AG20443 (cell line): ENCODE measurements around the gene SPATA24.
"Not testable (repeated sequence)": the region's sequence is repeated elsewhere in the genome, so short reads cannot be mapped to it uniquely, and the experiment has no call there.

ENCODE experiments used
- DNase-seq: peaks from one replicate; pipeline ENCODE4 v3.0.0; 2012; ENCODE audit warnings: low spot score, mixed read lengths

Gene SPATA24

GRCh38 chr5:139382807-139383206, 21.1 kb downstream of the SPATA24 start:
- no peak for DNase-seq

DNA sequence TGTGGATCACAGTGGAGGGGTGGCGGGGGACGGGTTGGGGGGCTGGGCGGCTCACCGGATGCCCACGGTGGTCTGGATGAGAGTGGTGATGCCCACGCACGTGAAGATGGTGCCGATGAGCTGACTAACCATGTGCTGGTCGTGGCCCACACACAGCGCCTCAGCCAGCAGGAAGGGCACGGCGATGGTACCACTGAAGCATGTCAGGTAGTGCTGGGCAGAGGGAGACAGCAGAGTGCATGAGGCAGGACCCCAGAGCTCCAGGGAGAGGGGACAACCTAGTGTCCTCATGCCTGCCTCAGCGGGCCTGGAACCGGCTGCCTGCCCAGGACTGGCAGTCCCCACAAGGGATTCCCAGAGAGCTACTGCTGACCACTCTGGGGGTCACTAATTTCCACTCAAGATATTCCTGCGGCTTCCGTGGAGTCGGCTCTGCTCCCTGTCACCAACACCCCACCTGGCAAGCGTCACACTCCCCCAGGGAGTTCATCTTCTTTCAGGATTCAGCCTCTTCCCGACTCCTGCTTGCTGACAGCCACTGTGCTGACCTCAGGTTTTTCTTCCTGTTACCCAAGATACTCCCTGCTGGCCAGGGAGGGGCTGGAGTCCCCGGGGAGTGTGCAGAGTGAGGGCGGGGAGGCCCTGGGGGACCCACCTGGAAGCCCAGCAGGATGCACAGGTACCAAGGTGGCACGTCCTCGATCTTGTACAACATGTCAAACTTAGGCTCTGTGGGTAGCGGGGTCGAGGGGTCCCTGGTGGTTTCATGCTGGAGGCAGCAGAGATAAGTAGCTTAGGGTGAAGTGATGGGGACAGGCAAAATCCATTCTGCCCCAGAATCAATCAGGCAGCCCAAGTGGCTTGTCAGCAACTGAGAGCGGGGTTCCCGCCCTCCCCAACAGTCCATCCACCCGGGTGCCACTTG, 21.8 kb downstream of the SPATA24 start:
- no peak for DNase-seq

DNA sequence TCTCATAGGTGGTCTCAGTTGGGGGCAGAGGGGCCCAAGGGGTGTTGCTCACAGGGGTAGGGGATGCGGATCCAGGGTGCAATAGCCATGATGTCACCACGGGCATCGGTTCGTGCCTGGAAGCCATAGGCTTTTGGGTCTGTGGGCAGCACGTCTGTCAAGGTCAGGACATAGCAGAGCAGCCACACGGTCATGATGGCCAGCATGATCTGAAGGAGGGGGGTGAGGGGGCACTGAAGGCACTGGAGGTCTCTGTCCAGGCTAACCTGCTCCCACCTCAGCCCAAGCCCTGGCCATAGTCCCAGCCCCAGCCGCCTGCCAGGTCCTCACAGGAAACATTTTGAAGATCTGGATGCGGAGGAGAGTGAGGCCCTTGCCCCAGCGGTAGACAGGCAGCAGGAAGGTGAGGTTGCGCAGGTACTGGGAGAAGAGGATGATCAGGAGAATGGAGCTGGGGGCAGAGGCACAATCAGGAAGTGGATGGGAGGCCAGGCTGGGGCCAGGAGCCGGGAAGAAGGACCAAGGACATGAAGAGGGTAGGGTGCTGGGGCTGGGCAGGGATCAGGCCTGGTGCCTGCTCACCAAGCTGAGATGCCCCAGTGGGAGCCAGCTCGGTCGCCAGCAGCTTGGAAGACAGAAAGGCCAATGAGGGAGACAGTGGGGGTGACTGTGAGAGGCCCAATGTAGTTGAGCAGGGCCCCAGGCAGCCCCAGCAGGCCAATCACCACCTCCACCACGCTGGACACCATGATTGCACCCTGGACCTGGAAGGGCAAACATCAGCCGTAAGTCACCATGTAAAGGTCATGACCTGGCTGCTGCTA, 24.1 kb downstream of the SPATA24 start:
- no peak for DNase-seq

- DNase-seq = no peak
Measured at GRCh38 chr5:139378941-139379361, 24.9 kb downstream of the SPATA24 start.

DNA sequence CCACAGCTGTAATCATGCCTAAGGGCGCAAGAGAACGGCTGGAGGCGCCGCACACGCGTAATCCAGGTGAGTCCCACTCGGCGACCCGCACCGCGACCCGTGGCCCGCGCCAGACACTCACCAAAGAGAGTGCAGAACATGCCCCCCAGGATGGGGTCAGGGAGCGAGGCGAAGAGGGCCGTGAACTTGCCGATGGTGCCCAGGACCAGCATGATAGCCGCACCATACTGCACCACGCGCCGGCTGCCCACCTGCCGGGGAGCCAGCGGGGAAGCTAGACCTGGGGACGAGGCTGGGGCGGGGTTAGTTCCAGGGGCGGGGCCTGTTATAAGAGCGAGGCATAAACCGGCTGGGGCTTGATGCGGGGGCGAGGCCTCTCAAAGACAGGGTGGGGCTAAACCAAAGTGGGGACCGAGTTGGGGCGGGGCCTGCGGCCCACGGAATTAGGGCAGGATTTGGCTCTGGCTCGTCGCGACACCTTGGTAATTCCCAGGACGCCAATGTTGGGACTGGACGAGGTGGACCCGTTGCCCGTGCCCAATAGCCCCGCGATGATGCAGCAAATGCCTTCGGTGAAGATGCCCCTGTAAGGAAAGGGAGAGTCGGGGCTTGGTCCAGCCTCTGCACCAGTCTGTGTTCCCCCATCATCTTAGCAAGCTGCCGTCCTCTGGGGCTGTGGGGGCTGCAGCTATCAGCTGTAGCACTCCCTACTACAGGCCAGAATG, 25.6 kb downstream of the SPATA24 start:
- peak; percentile 15 for DNase-seq

GRCh38 chr5:139377226-139377625, 26.7 kb downstream of the SPATA24 start:
- no peak for DNase-seq

DNA sequence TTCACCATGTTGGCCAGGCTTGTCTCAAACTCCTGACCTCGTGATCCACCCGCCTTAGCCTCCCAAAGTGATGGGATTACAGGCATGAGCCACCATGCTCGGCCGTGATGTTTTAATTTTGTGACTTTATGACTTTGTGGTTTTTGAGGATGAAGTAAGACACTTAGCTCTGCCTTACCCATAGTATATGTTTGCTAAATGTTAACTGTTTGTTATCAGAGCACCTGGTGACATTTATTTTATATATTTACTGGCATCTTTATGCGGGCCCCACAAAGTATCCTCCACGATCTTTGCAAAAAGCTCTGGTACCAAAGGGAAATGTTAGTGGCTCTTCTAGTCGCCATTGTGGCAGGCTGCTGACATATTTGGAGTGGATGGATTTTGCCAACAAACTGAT, 27.5 kb downstream of the SPATA24 start:
- DNase-seq = no peak

GRCh38 chr5:139374909-139375308, 29.0 kb downstream of the SPATA24 start:
- DNase-seq = no peak

DNA sequence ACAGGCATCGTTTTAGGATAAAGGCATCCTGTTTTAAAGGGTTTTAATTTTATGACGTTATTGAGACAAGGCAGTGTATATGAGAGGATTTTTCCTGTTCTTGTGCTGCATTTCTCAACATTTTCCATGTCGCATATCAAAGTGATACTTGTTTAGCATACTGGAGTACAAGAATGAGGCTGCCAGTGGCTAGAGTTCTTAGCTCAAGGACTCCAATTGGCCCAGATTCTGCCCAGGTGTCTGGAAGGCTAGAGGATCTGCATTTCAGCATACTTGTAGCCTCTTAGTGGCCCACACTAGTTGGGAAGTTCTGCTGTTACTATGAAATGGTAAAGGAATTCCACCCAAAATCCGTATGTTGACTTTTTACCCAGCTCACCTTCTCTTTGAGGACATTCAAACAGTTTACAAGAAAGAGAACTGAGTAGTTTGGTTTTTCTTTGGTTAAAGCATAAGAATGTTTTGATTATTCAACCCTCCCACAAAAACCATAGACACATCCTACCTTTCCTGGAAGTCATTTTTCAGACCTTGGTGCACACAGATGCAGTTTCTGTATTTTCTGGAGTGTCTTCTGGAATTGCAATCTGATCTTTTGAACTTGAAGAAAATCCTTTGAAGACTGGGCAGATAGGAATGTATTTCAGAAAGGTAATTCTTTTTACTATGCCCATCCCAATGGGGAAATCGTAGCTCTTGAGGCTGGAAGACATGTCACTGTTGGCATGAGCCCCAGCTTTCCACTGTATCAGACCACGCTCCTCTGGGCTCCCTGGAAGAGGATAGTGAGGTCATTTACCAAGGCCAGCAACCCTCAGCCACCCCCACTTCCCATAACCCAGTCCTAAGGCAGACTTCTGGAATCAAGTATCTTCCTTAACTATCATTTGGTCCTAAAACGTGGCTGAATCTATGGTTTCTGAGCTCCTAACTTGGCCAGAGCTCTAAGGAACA, 32.1 kb downstream of the SPATA24 start:
- DNase-seq = no peak

DNA sequence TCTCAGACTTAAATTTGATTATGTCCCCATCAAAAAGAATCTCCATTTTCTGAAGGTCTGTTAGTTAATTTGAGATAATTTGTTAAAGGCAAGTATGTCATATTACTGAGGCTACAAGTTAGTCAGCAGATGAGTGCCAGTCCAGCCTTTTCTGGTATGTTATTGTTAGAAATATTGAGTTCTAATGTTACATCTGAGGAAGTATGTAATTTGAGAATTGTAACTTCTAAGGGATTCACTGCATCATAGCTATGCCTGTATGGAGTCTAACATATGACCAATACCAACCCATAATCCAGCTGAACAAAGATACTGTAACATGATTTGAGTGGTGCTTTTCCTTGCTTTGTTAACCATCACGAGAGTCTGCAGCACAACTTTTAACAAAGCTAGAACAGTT, 34.7 kb downstream of the SPATA24 start:
- DNase-seq = no peak

DNA sequence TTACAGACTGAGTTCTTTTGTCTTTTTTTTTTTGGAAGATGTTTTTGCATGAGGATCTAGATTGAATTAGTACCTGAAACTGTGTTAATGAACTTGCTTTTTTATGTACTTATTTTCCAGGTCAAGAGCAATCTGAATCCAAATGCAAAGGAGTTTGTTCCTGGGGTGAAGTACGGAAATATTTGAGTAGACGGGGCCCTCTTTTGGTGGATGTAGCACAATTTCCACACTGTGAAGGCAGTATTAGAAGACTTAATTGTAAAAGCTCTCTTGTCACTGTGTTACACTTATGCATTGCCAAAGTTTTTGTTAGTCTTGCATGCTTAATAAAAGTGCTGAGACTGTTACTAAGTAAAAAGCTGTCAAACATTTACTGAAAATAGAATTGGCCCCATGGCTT, 35.3 kb downstream of the SPATA24 start:
- DNase-seq = no peak

GRCh38 chr5:139364466-139364865, 39.4 kb downstream of the SPATA24 start:
- DNase-seq = no peak

DNA sequence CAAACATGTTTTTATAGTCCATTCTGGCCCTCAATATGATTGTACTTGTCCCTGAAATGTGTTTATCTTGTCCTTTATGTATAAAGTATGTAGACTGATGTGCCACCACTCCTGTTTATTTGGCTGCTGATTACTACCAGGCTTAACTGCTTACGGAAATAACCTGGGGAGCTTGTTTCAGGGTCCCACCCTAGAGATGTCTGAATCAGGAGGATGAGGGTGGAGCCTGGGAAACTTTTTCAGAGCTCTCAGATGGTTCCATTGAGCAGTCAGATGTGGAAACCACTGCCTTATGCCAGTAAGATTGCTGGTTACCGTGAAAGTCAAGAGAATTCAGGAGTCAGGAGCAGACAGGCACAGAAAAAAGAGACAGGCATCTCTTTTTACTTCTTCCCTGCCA, 40.0 kb downstream of the SPATA24 start:
- no peak for DNase-seq

DNA sequence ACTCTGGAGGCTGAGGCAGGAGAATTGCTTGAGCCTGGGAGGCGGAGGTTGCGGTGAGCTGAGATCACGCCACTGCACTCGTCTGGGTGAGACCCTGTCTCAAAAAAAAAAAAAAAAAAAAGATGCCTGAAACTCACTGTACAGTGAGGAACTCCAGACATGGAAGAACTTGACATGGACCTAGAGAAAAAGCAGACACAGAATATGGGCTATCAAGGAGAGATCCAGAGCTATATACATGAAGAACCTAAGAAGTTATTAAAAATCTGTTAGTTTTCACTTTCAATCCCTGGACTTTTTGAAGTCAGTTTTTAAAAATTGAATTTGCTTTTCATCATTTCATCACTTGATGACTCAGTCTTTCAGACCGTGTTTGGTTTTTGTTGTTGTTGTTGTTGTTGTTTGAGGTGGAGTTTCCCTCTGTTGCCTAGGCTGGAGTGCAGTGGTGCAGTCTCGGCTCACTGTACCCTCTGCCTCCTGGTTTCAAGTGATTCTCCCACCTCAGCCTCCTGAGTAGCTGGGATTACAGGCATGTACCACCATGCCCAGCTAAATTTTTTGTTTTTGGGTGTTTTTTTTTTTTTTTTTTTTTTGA, 42.0 kb downstream of the SPATA24 start:
- no peak for DNase-seq

GRCh38 chr5:139360384-139360783, 43.5 kb downstream of the SPATA24 start:
- DNase-seq = no peak

GRCh38 chr5:139358064-139358463, 45.8 kb downstream of the SPATA24 start:
- no peak for DNase-seq

GRCh38 chr5:139355900-139356299, 48.0 kb downstream of the SPATA24 start:
- DNase-seq = not testable (repeated sequence)

GRCh38 chr5:139354186-139354585, 49.7 kb downstream of the SPATA24 start:
- DNase-seq = no peak

DNA sequence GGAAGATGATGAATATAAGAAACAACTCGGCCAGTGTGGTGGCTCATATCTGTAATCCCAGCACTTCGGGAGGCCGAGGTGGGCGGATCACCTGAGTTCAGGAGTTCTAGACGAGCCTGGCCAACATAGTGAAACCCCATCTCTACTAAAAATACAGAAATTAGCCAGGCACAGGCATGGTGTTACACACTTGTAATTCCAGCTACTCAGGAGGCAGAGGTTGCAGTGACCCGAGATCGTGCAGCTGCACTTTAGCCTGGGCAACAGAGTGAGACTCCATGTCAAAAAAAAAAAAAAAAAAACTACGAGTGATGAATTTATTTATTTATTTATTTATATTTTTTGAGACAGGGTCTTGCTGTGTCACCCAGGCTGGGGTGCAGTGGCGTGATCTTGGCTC, 56.0 kb downstream of the SPATA24 start:
- DNase-seq = not testable (repeated sequence)
